ENCODE measurements around the gene TELO2. TPM values are rescaled to one million over a fixed set of nuclear protein-coding genes. Genes with fewer than 3 reads are reported as not detected.

Gene TELO2
- polyA plus RNA-seq, 2 of the 4 experiments (the other 2 are of a cell fraction) = 10.6 to 34.8 TPM

DNA sequence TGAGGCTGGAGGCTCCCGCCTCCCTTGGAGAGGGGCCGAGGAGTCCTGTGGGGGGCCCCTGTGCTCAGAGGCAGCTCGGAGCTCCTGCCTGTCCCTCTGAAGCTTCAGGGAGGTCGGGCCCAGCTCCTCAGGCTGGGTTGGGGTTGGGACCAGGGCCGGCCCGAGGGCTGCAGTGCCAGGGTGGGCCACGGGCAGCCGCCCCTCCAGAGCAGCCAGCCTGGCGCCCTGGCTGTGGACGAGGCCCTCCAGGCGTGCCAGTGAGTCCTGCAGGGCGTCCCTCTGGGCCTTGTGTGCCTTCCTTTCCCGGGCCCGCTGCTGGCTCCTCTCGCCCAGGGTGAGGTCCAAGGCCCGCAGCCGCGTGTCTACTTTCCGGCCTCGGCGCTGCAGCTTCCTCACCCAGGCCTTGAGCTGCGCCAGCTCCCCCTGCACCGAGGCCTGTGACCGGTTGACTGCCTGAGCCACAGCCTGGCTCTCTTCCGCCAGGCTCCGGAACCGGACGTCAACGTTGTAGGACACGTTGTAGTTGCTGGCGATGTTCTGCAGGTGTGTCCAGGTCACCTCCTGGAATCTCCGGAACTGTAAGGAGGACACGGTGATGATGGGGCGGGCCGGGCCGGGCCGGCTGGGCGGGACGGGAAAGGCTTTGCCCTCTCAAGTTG is 5.6 kb upstream of the TELO2 start:
- no peak for TF ChIP-seq CHD4 (IDR thresholded peaks at IDR 0.05; ENCODE audit: borderline replicate concordance)
- TF ChIP-seq POLR2A (IDR thresholded peaks at IDR 0.05; ENCODE audit: low read length) = no peak
- TF ChIP-seq ZNF302 (CRISPR knock-in tag; IDR thresholded peaks at IDR 0.05) = no peak
- TF ChIP-seq HEYL (CRISPR knock-in tag; IDR thresholded peaks at IDR 0.05) = no peak
- no peak for TF ChIP-seq MAFK (IDR thresholded peaks at IDR 0.05; ENCODE audit: partially characterized antibody)
- no peak for TF ChIP-seq FOSB (CRISPR knock-in tag; IDR thresholded peaks at IDR 0.05)
- no peak for TF ChIP-seq HDAC2 (IDR thresholded peaks at IDR 0.05)
- no peak for TF ChIP-seq RNF2 (IDR thresholded peaks at IDR 0.05; ENCODE audit: borderline replicate concordance, low read depth)
- TF ChIP-seq HOXB13 (CRISPR knock-in tag; IDR thresholded peaks at IDR 0.05; ENCODE audit: low read depth) = no peak
- no peak for TF ChIP-seq ELK1 (IDR thresholded peaks at IDR 0.05; ENCODE audit: low read depth, low read length)
- TF ChIP-seq ZSCAN20 (CRISPR knock-in tag; IDR thresholded peaks at IDR 0.05) = no peak
- no peak for TF ChIP-seq ZFP36 (IDR thresholded peaks at IDR 0.05; ENCODE audit: borderline replicate concordance, partially characterized antibody)
- TF ChIP-seq, protein P1, sequence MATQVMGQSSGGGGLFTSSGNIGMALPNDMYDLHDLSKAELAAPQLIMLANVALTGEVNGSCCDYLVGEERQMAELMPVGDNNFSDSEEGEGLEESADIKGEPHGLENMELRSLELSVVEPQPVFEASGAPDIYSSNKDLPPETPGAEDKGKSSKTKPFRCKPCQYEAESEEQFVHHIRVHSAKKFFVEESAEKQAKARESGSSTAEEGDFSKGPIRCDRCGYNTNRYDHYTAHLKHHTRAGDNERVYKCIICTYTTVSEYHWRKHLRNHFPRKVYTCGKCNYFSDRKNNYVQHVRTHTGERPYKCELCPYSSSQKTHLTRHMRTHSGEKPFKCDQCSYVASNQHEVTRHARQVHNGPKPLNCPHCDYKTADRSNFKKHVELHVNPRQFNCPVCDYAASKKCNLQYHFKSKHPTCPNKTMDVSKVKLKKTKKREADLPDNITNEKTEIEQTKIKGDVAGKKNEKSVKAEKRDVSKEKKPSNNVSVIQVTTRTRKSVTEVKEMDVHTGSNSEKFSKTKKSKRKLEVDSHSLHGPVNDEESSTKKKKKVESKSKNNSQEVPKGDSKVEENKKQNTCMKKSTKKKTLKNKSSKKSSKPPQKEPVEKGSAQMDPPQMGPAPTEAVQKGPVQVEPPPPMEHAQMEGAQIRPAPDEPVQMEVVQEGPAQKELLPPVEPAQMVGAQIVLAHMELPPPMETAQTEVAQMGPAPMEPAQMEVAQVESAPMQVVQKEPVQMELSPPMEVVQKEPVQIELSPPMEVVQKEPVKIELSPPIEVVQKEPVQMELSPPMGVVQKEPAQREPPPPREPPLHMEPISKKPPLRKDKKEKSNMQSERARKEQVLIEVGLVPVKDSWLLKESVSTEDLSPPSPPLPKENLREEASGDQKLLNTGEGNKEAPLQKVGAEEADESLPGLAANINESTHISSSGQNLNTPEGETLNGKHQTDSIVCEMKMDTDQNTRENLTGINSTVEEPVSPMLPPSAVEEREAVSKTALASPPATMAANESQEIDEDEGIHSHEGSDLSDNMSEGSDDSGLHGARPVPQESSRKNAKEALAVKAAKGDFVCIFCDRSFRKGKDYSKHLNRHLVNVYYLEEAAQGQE (IDR thresholded peaks at IDR 0.05) = no peak
- no peak for TF ChIP-seq BHLHE40 (IDR thresholded peaks at IDR 0.05; ENCODE audit: low read depth, low read length)
- TF ChIP-seq JUN (IDR thresholded peaks at IDR 0.05) = no peak
- TF ChIP-seq HOXB5 (CRISPR knock-in tag; IDR thresholded peaks at IDR 0.05) = no peak
- no peak for TF ChIP-seq PBX3 (IDR thresholded peaks at IDR 0.05)
- no peak for TF ChIP-seq NFE2L2 (conservative IDR thresholded peaks at IDR 0.05; ENCODE audit: low read length)

DNA sequence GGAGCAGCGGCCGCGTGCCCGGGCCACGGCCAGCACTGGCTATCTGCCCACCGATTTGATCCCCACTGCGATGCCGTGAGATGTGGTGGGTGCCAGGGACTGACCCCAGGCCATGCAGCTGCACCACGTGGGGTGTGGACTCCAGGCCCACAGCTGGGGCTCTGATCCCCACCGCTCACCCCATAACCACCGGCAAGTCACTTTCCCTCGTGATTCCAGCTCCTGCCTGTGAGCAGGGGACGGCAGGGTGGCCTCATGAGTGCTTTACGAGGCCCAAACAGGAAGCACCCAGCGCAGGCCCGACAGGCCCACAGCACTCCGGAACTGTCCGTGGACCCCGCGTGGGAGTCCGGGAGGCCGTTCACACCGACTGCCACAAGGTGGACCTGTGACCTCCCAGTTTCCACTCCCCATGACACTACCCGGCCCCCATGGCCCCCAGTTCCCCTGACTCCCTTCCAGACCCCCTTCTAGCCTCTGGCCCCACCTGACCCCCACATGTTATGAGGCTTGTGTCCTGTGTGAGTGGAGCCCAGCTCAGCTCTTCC is 5.0 kb upstream of the TELO2 start:
- Histone ChIP-seq H3K4me3 (no peak overlapping the region), H3K4me2 (no peak overlapping the region), H3K4me1 (peaks cover 7% of the 10 kb centered on the region), H3K9me3 (no peaks in the 10 kb centered on the region), H3K27ac (no peak overlapping the region)
- no peak for TF ChIP-seq HMGXB4 (CRISPR knock-in tag; IDR thresholded peaks at IDR 0.05; ENCODE audit: borderline replicate concordance)
- TF ChIP-seq JUNB (IDR thresholded peaks at IDR 0.05) = no peak
- TF ChIP-seq CEBPB (IDR thresholded peaks at IDR 0.05) = no peak
- no peak for TF ChIP-seq POLR2A (IDR thresholded peaks at IDR 0.05; ENCODE audit: low read length)
- no peak for TF ChIP-seq EHF (CRISPR knock-in tag; IDR thresholded peaks at IDR 0.05)
- TF ChIP-seq MAX (IDR thresholded peaks at IDR 0.05) = no peak
- no peak for TF ChIP-seq PBX3 (IDR thresholded peaks at IDR 0.05)
- WGBS (ENCODE audit: missing lambda C conversion rate) = 86% methylated on average over 23 of the region's 24 CpGs
- no peak for DNase-seq (ENCODE audit: low read depth in 1 of 2, low spot score in 1 of 2)
- FAIRE-seq = no peak
- ChIA-PET POLR2A (no interaction called here), CTCF (no interaction called here)
- ATAC-seq = no peak

More for the DNA sequence above, 5.6 kb upstream of the TELO2 start:
- DNase-seq (ENCODE audit: low read depth in 1 of 2, low spot score in 1 of 2) (no peak), FAIRE-seq (no peak), ATAC-seq (no peak)
- H3K4me1 ChIP-seq = peaks cover 4% of the 10 kb centered on the region
- no peak overlapping the region for H3K4me2 ChIP-seq
- ChIA-PET POLR2A (no interaction called here), CTCF (interaction anchor here (0.6 kb wide), 1 partner anchor 66 kb away, joined by 5 read pairs; no protein-coding TSS in a partner anchor)
- 73% methylated on average over 28 of the region's 39 CpGs for WGBS (ENCODE audit: missing lambda C conversion rate)
- H3K27ac ChIP-seq = no peak overlapping the region
- no peaks in the 10 kb centered on the region for H3K9me3 ChIP-seq
- H3K4me3 ChIP-seq = no peak overlapping the region

All from A549 (cell line).